HG03354 (cell line): ENCODE data around the gene ELF5.

ENCODE experiments used
- ATAC-seq: cut with Tn5 transposase; IDR thresholded peaks from one replicate; pipeline ENCODE4 v1.9.1; 2021; ENCODE audit warnings: mild to moderate bottlenecking; ENCODE audit not compliant: unreplicated experiment, poor library complexity, severe bottlenecking

Gene ELF5

GRCh38 chr11:34433899-34434298 is 79.7 kb downstream of the ELF5 start:
- ATAC-seq = no peak

GRCh38 chr11:34432822-34433221 is 80.8 kb downstream of the ELF5 start:
- ATAC-seq = no peak

- ATAC-seq = no peak
These were observed 81.6 kb downstream of the ELF5 start for GRCh38 chr11:34431979-34432378.
